Measurements from ENCODE around the gene POLR1F. TPM values are rescaled to one million over a fixed set of nuclear protein-coding genes. Genes with fewer than 3 reads are reported as not detected.

Gene POLR1F
- total RNA-seq, 1 experiment from 2014 or later, result 20.7 TPM

- H3K4me1 ChIP-seq (ENCODE audit: control insufficient read depth, insufficient read depth, low read length), result peaks cover 6% of the 10 kb centered on the region; the same call in 1 of the 2 replicates
- DNase-seq (ENCODE audit: low read depth, low spot score) (peak; percentile 22), ATAC-seq (no peak)
- H3K27me3 ChIP-seq (ENCODE audit: control insufficient read depth, insufficient read depth, low read length), result peaks cover 3% of the 10 kb centered on the region; the same call in 1 of the 2 replicates
- no TSS peak for BruUV-seq (replicated peaks)
- ChIA-PET CTCF (interaction anchor here (0.7 to 2.0 kb wide), 6 partner anchors 32 to 885 kb away, joined by 3 to 16 read pairs (median 6); no protein-coding TSS in a partner anchor), POLR2A (interaction anchor here (0.6 to 0.7 kb wide), 3 partner anchors 608 to 1052 kb away, joined by 3 to 16 read pairs (median 6); no protein-coding TSS in a partner anchor)
- H3K4me3 ChIP-seq (ENCODE audit: low read depth in 2 of 2, low read length in 2 of 2), result no peak overlapping the region
- H3K9me3 ChIP-seq (ENCODE audit: control insufficient read depth, insufficient read depth, low read depth, low read length), result no peaks in the 10 kb centered on the region
- in situ Hi-C loops (cut with HindIII; ENCODE audit: low pct_unique_long_range_greater_than_20kb, low sequenced_read_pairs) (no loop called here), intact Hi-C loops (cut with micrococcal nuclease; ENCODE audit: unreplicated experiment) (loop anchor here (1.0 kb wide), 1 partner anchor 885 kb away; no protein-coding TSS in a partner anchor)
- no peaks in the 10 kb centered on the region for H3K36me3 ChIP-seq (ENCODE audit: control insufficient read depth, insufficient read depth, low read length)
- H3K27ac ChIP-seq (ENCODE audit: low read length), result no peak overlapping the region
- peak; percentile 65; the same call in 1 of the 2 replicates for TF ChIP-seq CTCF (IDR thresholded peaks at IDR 0.05)
- no peak for TF ChIP-seq REST (IDR thresholded peaks at IDR 0.05; ENCODE audit: insufficient read depth in 1 of 2, low read depth in 2 of 2, low read length in 1 of 2)
- TF ChIP-seq TCF7L2 (IDR thresholded peaks at IDR 0.05; ENCODE audit: low read depth, low read length), result no peak
- no peak for TF ChIP-seq POLR2AphosphoS5 (IDR thresholded peaks at IDR 0.05; ENCODE audit: low read depth, low read length)
Measured at GRCh38 chr7:19713676-19714075, 4.8 kb upstream of the POLR1F start.

GRCh38 chr7:19709249-19709578 is 377 bp upstream of the POLR1F start:
- ChIA-PET CTCF (interaction anchor here (0.6 to 1.4 kb wide), 5 partner anchors 621 to 1043 kb away, joined by 3 to 6 read pairs (median 4); no protein-coding TSS in a partner anchor), POLR2A (interaction anchor here (0.6 to 0.7 kb wide), 2 partner anchors 787 to 1360 kb away, joined by 3 to 6 read pairs; no protein-coding TSS in a partner anchor)
- H3K4me3 ChIP-seq (ENCODE audit: low read depth in 2 of 2, low read length in 2 of 2), result peak overlapping the region; percentile 94 to 98
- BruUV-seq (replicated peaks), result no TSS peak
- H3K27ac ChIP-seq (ENCODE audit: low read length), result peak overlapping the region; percentile 61
- peak; percentile 17 for ATAC-seq
- no peak for DNase-seq (ENCODE audit: low read depth, low spot score)
- peaks cover 23% of the 10 kb centered on the region for H3K4me1 ChIP-seq (ENCODE audit: control insufficient read depth, insufficient read depth, low read length)
- no peak for TF ChIP-seq POLR2AphosphoS5 (IDR thresholded peaks at IDR 0.05; ENCODE audit: low read depth, low read length)
- peak; percentile 55 for TF ChIP-seq CTCF (IDR thresholded peaks at IDR 0.05)
- intact Hi-C loops (cut with micrococcal nuclease; ENCODE audit: unreplicated experiment) (no loop called here), in situ Hi-C loops (cut with HindIII; ENCODE audit: low pct_unique_long_range_greater_than_20kb, low sequenced_read_pairs) (no loop called here)
- no peaks in the 10 kb centered on the region for H3K36me3 ChIP-seq (ENCODE audit: control insufficient read depth, insufficient read depth, low read length)
- H3K9me3 ChIP-seq (ENCODE audit: control insufficient read depth, insufficient read depth, low read depth, low read length), result no peaks in the 10 kb centered on the region
- no peaks in the 10 kb centered on the region; the same call in 1 of the 2 replicates for H3K27me3 ChIP-seq (ENCODE audit: control insufficient read depth, insufficient read depth, low read length)
